Activated CD8-positive, alpha-beta memory T cell treated with anti-CD3 and anti-CD28 coated beads for 4 hours (primary cell): ENCODE measurements around the gene MINDY4.

Source experiments
- DNase-seq, 2 donors: peaks; one replicate each; pipeline ENCODE4 v3.0.0-alpha.2; 2020; ENCODE audit warnings: low read depth in 2 of 2

MINDY4 gene

DNA sequence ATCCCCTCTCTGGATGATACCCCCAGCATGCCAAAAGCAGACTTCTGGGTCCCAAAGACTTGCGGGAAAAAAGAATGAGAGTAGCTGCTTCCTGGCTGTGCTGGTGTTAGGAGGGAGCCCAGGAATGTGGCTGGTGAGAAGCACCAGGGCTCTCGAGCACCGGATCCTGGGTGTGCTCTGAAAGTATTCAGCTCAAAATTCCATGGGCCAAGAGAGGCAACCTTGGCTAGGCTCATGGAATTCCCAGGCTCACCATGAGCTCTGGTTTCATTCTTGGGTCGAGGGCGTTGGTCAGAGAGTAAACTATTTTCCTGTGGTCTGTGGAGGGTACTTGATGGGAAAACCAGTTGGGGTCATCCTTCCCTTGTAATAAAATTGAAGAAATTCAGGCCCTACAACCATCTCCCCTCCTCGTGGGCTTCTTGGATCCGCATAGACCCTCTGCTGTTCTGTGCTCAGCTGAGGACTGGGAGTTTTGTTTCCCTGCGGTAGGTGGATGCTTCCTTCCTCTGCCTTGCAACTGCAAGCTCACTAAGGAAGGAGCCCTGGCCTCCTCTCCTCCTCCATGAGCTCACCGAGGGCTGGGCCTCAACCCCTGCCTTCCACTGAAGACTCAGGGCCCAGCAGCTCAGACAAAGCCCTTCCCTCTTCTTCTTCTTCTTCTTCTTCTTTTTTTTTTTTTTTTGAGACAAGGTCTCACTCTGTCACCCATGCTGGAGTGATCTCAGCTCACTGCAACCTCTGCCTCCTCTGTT lies 106.0 kb downstream of the MINDY4 start:
- DNase-seq, result no peak

DNA sequence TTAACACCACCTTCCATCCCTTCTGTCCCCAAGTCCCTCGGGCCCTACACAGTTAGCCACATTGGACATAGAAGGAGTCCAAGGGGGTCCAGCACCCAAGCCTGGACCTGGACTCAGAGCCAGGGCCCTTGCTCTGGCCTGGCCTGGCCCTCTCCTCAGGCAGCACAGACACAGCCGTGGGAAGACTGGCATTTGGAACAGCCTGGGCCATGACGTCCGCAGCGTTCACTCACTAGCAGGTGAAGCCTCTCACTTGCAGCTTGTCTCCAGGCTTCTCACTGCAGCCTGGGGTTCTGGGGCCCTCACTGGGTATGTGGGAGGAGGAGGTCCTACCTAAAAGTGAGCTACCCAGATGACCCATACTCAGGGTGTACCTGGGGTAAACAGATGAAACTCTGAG lies 106.8 kb downstream of the MINDY4 start:
- no peak for DNase-seq

DNA sequence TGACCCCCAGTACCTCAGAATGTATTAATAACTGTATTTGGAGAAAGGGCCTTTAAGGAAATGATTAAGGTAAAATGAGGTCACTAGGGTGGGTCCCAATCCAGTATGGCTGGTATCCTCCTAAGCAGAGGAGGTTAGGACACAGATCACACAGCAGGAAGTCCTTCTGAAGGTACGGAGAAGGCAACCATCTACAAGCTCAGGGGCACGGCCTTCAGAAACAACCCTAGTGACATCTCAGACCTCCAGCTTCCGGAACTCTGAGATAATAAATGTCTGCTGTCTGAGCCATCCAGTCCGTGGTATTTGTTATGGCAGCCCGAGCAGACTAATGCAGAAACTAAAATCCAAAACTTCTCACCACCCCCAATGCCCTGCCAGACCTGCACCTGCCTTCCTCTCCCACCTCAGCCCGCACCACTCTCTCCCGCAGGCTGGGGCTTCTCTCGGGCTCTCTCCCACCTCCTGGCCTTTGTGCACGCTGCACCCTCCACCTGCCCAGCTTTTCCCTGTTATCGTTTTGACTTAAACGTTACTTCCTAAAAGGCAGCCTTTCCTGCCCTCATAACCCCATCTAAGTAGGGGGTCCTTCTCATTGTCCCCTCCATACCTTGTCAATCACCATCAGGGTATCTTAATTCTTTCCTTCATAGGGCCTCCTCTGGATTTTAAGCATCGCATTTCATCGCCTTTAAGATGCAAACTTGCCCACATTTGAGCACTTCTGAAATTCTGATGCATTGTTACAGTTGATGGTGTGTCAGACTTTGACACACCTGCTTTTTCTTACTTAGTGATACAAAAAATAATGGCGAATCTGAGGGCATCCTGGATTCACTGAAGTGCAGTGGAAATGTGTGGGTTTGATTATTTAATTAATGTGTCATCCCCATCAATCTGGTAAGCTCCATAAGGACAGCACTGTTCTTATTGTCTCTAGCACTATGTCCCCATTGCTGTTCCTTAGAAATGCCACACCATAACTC lies 108.2 kb downstream of the MINDY4 start:
- DNase-seq, result no peak

DNA sequence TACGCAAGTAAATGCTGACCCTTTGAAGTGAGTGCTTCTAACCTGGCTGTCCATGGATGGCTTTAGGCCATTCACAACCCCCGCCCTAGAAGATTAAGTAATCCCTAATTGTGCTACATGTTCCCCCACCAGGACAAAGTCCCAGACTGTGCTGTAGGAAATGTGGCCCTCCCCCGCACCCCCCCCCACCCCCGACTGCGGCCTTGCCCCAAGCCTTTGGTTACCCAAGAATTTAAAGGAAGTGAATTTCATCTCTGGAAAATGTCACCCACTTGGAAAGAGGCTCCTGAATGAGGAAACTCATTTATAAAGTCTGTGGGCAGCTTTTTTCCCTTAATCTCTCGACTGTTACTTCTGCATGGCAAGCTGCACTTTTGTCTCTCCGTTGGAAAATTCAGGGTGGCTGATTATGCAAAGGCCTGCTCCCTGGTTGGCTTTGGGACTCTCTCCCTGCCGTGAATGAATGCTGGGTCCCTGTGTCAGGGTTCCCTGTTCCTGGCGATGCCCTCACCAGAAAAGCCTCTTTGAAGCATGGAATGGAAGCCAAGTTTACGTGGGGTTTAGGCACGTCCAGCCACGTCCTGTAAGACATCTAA lies 109.0 kb downstream of the MINDY4 start:
- no peak for DNase-seq

DNA sequence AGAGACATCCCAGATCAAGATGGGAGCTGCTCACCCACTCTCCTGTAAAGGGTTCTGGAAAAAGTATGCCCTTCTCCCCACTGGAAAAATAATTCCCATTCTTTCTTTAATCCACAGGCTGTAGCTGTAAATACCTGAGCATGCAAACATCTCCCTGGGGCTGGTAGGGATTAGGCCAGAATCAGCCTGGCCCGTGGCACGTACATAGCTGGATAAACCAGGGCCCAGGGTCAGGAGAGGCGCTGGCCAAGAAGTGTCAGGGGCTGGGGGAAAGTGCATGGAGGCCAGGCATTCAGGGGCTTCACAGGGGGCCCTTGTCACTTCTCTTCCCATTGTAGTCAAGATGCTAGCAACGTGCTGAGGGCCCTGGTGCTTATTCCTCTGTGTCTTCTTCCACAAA lies 109.7 kb downstream of the MINDY4 start:
- no peak for DNase-seq

DNA sequence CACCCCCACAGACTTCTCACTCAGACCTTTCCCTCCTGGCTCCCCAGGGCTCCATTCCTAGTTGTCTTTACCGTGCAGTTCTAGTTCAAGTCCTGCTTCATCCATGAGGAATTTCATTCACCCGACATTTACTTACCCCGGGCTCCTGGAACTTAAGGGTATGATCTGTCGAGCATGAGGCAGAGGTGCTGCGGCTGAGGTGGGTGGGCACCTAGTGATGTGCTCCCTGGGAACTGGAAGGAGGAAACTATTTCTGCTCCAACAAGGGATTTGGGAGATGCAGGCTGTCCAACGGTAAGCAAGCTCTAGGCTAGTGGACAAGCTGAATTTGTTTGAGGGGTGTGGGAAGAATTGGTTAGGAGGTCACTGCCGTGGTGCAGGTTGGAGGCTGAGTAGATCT lies 110.2 kb downstream of the MINDY4 start:
- no peak for DNase-seq

DNA sequence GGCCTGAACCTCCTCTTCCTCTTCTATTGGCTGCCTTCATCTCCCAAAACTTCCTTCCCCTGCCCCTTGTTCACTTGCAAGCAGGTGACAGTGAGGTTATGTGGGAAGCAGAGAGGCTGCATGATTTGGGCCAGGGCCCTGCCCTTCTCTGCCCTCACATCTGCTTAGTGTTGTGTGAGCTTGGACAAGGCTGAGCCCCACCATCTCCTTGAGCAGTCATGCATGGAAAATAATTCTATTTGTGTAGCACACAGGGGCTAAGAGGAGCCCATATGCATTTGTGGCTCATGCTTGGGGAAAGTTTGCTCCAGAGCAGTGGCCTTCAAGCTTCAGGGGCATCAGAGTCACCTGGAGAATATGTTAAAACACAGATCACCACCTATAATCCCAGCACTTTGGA lies 113.7 kb downstream of the MINDY4 start:
- no peak for DNase-seq

DNA sequence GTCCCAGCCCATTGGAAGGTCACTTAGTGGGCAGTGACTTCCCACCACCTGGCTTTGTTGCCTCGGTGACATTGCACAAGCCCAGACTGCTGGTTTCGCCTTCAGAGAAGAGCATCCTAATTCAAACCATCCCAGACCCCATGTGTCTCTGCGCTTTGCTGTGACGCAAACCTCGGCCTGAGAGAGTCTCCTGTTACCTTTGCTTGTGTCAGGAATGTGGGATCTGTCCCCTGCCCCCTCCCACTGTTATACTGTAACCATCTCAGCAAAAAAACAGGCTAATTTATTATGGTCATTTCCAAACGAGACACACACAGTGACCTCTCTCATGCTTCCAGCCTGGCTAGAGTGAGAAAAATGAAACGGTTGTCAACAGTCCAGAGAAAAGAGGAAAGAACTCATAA lies 115.4 kb downstream of the MINDY4 start:
- DNase-seq, result no peak

DNA sequence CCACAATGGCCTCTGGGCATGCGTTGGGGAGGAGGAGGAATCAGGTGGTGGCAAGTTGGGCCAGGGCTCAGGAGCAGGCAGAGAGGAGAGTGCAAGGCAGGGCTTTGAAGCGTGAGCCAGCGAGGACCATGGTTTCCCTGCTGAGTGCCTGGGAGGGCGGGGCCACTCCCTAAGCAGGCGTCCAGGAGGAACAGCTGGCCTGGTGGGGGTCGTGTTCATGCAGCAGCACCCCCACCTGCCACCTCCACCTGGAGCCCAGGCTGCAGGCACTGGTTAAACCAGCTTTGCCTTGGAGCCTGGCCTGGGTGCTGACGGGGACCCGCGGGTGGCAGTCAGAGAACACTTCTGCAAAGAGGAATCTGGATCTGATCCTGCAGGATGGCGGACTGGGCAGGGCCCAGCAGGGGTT lies 116.3 kb downstream of the MINDY4 start:
- DNase-seq, result no peak

DNA sequence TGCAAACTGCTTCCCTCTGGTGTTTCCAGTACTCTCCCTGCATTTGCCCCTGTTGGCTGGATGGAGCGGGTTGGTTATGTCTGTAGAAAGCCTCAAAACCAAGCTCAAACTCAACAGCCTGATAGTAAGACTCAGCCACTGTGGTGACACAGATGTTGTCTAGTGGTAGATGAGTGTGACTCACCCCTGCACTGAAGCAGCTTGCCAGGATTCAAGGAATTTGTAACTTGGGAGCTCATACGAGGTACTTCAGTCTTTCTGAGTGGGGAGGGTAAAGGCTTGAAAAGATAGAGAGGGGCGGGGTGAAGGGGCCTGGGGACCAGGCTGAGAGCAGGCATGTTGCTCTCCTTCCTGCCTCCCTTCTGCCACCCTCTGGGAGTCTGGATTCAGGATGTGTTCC lies 117.5 kb downstream of the MINDY4 start:
- no peak for DNase-seq

DNA sequence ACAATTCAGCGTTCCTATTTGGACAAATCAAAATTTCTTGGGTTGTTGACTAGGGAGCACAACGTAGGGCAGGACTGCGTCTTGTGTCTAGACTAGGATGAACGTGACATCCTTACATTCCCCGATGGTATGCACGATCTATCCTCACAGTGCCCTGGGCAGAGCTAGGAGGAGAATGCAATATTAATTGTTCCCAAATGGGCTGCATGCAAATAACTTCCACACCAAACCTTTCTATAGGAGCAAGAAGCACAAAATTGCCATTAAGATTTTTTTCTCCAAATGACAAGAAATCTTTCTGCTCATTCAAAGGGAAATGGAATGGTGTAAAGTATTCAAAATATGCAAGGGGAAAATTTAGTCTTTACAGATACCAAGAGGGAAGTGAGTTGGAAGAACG lies 119.0 kb downstream of the MINDY4 start:
- no peak for DNase-seq

DNA sequence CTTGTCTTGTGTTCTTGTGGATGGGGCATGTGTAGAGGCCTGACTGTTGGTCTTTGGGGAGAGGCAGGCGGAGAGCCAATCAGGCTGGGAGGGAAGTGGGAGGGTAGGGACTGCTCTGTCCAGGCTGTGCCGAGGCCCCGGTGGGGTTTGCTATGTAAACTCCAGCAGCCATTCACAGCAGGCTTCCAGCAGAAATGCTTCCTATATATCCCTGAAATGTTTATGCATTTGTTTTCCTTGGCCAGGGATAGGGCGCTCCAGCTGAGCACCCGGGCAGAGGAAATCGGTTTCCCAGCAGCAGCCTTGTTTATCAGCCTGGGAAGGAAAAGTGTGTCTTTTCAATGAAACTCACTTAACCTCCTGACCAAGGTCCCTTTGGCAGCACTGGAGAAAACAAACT lies 122.1 kb downstream of the MINDY4 start:
- DNase-seq, result no peak

DNA sequence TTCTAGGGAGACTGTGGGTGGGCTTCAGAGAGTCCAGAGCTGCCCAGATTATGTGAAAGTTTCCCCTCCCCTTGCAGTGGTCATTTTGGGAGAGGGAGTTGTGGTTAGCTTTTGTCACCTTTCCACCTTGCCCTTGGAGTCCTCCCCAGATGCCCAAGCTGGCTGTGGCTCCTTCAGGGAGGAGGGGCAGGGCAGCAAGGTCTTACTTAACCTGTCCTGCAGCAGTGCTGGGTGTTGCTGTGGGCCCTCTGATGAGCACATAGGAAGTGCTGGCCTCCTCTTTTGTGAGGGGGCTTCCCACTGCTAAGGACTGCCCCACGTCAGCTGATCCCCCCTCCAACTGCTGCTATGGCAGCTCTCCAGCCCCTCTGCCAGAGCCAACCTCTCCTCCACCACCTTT lies 122.8 kb downstream of the MINDY4 start:
- no peak for DNase-seq

DNA sequence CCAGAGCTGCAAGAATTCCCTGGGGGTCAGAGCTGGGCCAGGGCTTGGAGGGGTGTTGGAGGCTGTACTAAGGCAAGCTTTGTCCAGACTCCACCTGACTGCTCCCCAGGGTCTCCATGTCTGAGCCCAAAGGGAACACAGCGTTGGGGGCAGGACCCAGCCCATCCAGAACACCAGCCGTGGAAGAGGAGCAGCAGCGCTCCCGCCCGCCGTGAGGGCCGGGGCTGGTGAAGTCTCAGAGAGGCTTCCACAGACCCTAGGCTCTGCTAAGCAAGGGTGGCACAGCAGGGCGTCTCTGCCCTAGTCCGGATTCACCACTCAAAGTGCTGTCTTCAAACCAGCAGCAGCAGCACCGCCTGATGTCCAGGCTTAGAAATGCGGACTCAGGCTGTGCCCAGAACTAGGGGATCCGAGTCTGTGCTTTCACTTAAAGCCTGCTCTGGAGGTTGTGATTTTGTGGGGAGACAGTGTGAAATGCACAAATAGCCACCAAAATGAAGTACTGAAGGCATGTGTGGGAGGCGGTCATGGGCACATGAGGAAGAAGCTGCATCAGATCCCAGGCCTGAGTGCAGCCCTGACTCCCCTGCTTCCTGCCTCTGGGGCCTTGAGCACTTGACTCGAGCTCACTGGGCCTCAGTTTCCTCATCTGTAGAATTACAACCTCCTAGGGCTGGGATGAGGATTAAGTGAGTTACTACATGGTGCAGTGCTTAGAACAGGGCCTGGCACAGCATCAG lies 123.8 kb downstream of the MINDY4 start:
- DNase-seq, result no peak

DNA sequence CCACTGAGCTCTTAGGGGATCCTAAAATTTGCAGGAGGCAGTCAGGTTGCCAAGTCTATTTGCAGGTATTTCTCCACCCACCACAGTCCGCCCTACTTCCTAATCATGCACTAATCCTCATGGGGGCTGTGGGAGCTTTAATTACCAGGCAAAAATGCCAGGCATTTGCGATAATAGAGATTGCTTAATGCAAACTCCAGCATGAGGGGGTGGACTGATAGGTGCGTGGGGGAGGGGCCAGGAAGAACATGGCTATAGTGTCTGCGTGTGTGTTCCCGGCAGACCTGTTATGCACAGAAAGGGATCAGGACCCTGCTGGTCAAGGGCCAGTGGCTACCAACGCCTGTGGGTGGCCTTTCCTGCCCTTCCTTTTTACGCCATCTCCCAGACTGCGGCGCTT lies 124.8 kb downstream of the MINDY4 start:
- DNase-seq, result no peak

DNA sequence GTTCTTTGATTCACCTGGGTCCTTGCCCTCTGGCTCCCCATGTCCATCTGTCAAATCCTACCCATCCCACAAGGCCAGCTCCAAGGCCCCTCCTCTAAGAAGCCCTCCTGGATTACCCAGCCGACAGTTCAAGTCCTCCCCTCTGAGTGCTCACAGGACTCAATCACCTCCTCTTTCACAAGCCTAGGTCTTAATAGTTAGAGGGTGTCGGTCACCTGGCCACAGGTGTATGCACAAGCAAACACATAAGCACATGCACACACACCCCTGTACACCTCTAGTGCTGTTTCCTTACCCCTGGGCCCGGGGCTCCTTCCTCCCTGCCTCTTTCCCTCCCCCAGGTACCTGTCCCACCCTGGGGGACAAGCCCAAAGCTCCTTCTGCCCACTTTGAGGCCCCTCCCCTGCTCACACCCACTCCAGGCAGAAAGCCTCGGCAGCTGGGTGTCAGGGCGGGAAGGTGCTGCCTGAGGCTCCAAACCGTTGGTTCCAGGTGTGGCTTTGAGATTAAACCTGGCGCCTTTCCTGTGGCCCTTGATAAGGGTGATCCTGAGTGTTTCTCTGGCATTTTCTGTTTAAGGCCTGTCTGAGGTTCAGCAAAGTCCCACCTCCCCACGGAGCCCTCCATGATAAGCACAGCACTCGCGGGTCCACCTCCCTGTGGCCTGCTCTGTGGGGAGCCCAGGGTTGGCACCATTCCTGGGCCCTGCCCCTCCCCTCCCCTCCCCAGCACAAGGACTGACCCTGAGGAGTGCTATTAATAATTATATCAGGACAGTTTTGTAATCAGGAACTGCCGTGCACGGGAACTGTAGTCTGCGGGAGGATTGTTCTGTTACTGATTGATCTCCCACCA lies 125.8 kb downstream of the MINDY4 start:
- DNase-seq, result no peak

DNA sequence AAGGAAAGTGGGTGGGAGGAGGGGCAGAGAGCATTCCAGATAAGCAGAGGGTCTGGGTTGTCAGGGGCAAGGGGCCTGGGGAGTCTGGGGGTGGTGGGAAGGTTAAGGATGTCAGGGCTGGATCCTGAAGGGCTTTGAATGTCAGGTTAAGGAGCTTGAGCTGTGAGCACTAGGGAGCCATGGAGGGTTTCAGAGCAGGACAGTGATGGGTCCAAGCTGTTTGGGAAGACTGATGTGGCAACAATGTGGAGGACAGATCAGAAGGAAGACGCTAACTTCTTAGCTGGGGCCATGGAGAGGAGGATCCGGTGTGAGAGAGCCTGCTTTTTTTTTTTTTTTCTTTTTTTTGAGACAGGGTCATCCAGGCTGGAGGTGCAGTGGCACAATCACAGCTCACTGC lies 126.6 kb downstream of the MINDY4 start:
- DNase-seq, result no peak

DNA sequence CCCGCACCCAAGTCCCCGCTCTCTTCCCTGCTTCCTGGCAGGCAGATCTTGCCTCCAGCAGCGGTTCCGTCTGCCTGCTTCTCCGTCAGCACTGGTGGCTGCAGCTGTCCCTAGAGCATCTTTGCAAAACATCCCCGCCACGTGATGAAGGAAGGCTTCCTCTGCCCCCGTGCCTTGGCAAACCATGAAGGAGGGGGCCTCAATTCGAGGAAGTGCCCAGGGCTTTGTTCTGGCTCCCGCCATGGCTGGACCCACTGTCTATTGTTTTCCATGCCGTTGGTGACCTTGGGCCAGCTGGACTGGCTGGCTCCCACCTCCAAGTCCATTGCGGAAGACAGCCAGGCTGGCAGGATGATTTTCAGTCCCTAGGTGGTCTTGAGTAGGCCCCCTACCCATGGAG lies 127.2 kb downstream of the MINDY4 start:
- DNase-seq, result no peak

DNA sequence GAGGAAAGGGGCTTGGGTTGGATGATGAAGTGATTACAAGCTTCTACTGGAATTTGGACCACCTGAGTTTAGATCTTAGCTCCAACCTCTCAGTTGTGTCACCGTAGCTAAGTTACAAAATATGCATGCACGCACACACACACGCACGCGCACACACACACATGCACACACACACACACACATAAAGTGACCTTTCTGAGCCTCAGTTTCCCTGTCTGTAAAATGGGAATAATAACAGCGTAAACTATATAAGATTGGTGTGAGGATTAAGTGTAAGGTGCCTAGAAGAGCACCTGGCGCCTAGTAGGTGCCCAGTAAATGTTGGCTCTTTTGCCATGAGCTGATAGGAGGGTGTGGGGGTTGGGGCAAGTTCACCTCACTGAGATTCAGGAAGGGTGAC lies 127.8 kb downstream of the MINDY4 start:
- DNase-seq, result no peak

DNA sequence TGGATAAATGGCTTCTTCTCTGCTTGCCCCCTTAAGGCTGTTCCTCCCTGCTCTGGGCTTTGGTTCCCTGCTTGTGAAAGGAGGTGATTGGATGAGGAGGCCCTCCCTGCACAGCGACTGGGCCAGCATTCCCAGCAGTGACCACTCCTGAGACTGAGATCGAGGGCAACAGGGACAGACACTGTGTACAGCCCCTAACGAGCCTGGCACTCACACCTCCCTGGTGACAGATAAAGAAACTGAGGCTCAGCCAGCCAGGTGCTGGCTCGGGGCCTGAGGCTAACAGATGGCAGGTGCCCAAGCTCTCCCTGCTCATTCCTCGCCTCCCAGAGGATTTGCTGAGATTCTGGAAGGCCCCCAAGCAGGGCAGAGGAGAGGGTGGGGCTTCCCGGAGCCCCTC lies 128.4 kb downstream of the MINDY4 start:
- DNase-seq, result no peak

DNA sequence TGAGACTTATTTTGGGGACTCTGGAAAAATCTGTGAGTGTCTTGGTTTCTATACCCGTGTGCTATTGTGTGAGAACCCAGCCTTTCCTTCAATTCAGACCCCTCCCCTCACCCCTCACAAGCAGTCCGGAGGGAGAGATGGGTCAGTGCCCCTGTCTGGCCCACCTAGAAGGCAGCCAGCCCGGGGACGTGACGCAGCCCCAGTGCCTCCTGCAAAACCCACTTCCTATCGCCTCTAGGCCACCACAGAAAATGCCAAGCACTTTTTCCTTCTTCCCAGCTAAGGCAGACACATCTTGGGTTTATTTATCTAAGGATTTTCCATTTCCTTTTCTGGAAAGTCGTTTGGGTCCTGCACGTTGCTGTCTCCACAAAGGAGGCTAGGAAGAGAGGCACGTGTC lies 128.8 kb downstream of the MINDY4 start:
- no peak for DNase-seq
